Thyroid gland (tissue), 4 donors: Measurements from ENCODE around the gene SLC13A3.

Source experiments
- POLR2A ChIP-seq, 2 donors: fragments of 450-650 bp; IDR thresholded peaks; one replicate each; pipeline ENCODE4 v1.6.1; 2017; ENCODE audit warnings: antibody characterized with exemption in 2 of 2, mild to moderate bottlenecking in 2 of 2, moderate library complexity in 1 of 2
- TF ChIP-seq, protein P1 (sequence below), 6 experiments: fragments of 200-600 bp in 3 of 6; fragments of 450-650 bp in 3 of 6; sonication (generic) in 3 of 6; IDR thresholded peaks; one replicate each; pipeline ENCODE4 v1.5.1; 2016 to 2019; ENCODE audit warnings: antibody characterized with exemption in 6 of 6, mild to moderate bottlenecking in 2 of 6, inconsistent platforms in 1 of 6, moderate library complexity in 1 of 6

DNA sequence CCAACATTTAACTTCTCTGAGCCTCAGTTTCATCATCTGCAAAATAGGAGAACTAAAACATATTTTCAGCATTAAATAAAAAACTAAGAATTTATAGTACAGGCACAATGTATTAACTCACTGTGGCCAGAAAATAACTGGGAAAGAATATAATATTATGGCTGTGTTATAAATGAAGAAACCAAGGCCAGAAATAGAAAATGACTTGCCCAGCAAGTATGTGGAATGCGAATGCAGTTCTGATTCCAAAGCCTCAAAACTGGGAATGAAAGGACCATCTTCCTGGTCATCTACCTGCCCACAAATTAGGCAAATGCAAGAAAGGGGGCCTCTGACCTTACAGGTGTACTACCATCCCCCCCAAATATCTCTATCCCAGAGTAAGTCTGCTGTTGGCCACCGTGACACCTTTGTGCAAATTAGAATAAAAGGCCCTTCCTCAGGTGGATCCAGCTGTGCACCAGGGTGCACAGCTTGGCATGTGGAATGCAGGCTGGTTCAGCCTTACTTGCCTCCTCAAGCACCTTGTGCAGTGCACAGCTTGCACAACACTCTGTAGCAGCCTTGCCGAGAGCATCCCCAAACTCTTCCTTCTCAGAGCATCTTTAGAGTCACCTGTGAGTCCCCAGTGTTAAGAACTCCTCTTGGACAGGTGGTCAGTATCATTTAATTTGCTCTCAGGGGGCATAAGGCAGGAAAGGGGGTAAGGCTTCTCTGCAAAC lies 4.4 kb downstream of the SLC13A3 start:
- TF ChIP-seq, protein P1, sequence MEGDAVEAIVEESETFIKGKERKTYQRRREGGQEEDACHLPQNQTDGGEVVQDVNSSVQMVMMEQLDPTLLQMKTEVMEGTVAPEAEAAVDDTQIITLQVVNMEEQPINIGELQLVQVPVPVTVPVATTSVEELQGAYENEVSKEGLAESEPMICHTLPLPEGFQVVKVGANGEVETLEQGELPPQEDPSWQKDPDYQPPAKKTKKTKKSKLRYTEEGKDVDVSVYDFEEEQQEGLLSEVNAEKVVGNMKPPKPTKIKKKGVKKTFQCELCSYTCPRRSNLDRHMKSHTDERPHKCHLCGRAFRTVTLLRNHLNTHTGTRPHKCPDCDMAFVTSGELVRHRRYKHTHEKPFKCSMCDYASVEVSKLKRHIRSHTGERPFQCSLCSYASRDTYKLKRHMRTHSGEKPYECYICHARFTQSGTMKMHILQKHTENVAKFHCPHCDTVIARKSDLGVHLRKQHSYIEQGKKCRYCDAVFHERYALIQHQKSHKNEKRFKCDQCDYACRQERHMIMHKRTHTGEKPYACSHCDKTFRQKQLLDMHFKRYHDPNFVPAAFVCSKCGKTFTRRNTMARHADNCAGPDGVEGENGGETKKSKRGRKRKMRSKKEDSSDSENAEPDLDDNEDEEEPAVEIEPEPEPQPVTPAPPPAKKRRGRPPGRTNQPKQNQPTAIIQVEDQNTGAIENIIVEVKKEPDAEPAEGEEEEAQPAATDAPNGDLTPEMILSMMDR (IDR thresholded peaks at IDR 0.05): no peak
- no peak for TF ChIP-seq POLR2A (IDR thresholded peaks at IDR 0.05)
